Measurements from ENCODE around the gene GOLGA7B. TPM values are rescaled to one million over a fixed set of nuclear protein-coding genes. Genes with fewer than 3 reads are reported as not detected.

GOLGA7B gene
- total and polyA plus RNA-seq, 9 of the 15 experiments (the other 6 are each of a cell fraction or from before 2014, with no cell fraction given) = 0.03 to 0.07 (median 0.04) TPM; not detected in 3

DNA sequence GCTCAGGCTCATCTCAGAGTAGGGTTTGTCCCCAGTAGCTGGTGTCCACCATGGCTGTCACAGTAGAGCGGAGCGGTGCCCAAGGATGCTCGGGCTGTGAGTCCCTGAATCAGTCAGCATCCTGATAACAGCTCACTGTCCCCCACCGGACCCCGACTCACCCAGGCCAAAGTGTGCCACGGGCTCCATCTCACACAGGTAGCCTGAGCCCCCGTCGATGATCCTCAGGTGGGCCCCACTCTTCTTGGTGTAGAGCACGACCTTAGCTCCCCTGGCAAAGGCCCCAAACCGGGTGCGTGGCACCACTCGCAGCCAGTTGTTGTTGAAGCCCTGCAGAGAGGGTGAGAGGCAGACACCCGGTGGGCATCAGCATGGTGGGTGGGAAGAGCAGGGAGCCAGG is 45.4 kb downstream of the GOLGA7B start (continued):
- TF ChIP-seq, protein P1, sequence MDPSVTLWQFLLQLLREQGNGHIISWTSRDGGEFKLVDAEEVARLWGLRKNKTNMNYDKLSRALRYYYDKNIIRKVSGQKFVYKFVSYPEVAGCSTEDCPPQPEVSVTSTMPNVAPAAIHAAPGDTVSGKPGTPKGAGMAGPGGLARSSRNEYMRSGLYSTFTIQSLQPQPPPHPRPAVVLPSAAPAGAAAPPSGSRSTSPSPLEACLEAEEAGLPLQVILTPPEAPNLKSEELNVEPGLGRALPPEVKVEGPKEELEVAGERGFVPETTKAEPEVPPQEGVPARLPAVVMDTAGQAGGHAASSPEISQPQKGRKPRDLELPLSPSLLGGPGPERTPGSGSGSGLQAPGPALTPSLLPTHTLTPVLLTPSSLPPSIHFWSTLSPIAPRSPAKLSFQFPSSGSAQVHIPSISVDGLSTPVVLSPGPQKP (CRISPR knock-in tag; IDR thresholded peaks at IDR 0.05) = no peak
- TF ChIP-seq NONO (IDR thresholded peaks at IDR 0.05; ENCODE audit: low read depth in 2 of 2, low read length in 1 of 2) (no peak), GTF2A2 (tag; IDR thresholded peaks at IDR 0.05) (no peak), OTX1 (CRISPR knock-in tag; IDR thresholded peaks at IDR 0.05) (no peak), ZNF239 (CRISPR knock-in tag; IDR thresholded peaks at IDR 0.05) (no peak), HDAC3 (IDR thresholded peaks at IDR 0.05; ENCODE audit: borderline replicate concordance, partially characterized antibody) (no peak), BCL6 (CRISPR knock-in tag; IDR thresholded peaks at IDR 0.05) (no peak)
- TF ChIP-seq, protein P2, sequence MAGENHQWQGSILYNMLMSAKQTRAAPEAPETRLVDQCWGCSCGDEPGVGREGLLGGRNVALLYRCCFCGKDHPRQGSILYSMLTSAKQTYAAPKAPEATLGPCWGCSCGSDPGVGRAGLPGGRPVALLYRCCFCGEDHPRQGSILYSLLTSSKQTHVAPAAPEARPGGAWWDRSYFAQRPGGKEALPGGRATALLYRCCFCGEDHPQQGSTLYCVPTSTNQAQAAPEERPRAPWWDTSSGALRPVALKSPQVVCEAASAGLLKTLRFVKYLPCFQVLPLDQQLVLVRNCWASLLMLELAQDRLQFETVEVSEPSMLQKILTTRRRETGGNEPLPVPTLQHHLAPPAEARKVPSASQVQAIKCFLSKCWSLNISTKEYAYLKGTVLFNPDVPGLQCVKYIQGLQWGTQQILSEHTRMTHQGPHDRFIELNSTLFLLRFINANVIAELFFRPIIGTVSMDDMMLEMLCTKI (IDR thresholded peaks at IDR 0.05; ENCODE audit: partially characterized antibody) = no peak

DNA sequence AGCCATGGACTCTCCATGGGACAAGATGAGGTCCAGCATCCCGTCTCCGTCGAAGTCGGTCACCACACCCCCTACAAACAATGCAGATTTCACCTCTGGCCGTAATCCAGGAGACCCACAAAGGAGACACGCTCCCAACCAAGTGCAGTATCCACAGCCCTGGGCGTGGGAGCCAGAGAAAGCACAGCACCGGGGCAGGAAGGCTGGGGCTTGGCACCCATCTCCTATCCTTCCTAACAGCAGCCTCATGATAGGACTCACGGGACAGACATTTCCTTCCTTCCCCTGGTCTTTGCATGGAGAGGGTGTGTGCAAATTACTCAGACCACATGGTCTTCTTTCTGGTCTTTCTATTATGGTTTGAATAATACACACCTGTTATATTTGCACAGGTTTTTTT is 46.3 kb downstream of the GOLGA7B start:
- intact Hi-C loops (cut with micrococcal nuclease) = no loop called here
- 0% methylated on average over 3 of the region's 9 CpGs for WGBS (ENCODE audit: insufficient coverage, low coverage, missing lambda C conversion rate)
- TF ChIP-seq, protein P3, sequence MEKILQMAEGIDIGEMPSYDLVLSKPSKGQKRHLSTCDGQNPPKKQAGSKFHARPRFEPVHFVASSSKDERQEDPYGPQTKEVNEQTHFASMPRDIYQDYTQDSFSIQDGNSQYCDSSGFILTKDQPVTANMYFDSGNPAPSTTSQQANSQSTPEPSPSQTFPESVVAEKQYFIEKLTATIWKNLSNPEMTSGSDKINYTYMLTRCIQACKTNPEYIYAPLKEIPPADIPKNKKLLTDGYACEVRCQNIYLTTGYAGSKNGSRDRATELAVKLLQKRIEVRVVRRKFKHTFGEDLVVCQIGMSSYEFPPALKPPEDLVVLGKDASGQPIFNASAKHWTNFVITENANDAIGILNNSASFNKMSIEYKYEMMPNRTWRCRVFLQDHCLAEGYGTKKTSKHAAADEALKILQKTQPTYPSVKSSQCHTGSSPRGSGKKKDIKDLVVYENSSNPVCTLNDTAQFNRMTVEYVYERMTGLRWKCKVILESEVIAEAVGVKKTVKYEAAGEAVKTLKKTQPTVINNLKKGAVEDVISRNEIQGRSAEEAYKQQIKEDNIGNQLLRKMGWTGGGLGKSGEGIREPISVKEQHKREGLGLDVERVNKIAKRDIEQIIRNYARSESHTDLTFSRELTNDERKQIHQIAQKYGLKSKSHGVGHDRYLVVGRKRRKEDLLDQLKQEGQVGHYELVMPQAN (IDR thresholded peaks at IDR 0.05; ENCODE audit: borderline replicate concordance) = no peak
- no peak for TF ChIP-seq MEIS2 (IDR thresholded peaks at IDR 0.05; ENCODE audit: partially characterized antibody)
- no peak for TF ChIP-seq KLF16 (IDR thresholded peaks at IDR 0.05)
- TF ChIP-seq PRPF4 (IDR thresholded peaks at IDR 0.05; ENCODE audit: insufficient read depth, low read depth, low read length, poor library complexity, severe bottlenecking) = no peak
- TF ChIP-seq MAZ (CRISPR knock-in tag; conservative IDR thresholded peaks at IDR 0.05 in 1 of 2, IDR thresholded peaks at IDR 0.05 in 1 of 2) = no peak
- TF ChIP-seq HNRNPH1 (optimal IDR thresholded peaks at IDR 0.05; ENCODE audit: low read depth, low read length) = no peak
- no peak for TF ChIP-seq ZNF431 (CRISPR knock-in tag; IDR thresholded peaks at IDR 0.05)
- TF ChIP-seq, protein P4, sequence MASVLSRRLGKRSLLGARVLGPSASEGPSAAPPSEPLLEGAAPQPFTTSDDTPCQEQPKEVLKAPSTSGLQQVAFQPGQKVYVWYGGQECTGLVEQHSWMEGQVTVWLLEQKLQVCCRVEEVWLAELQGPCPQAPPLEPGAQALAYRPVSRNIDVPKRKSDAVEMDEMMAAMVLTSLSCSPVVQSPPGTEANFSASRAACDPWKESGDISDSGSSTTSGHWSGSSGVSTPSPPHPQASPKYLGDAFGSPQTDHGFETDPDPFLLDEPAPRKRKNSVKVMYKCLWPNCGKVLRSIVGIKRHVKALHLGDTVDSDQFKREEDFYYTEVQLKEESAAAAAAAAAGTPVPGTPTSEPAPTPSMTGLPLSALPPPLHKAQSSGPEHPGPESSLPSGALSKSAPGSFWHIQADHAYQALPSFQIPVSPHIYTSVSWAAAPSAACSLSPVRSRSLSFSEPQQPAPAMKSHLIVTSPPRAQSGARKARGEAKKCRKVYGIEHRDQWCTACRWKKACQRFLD (CRISPR knock-in tag; IDR thresholded peaks at IDR 0.05) = no peak
- no peak for TF ChIP-seq WHSC1 (IDR thresholded peaks at IDR 0.05; ENCODE audit: low read length)

More for the DNA sequence above, 46.3 kb downstream of the GOLGA7B start:
- in situ Hi-C loops (cut with MboI) = no loop called here
- no peak overlapping the region for H2AFZ ChIP-seq (ENCODE audit: low read depth, low read length)
- H3K9ac ChIP-seq (ENCODE audit: insufficient read depth in 1 of 2, low read depth in 2 of 2, low read length in 2 of 2) = no peak overlapping the region
- FAIRE-seq (no peak), ATAC-seq (no peak), DNase-seq (ENCODE audit: extremely low read depth in 1 of 4, low spot score in 3 of 4) (no peak)
- ChIA-PET CTCF (ENCODE audit: low intra/inter-chr PET ratio) (no interaction called here), POLR2A (no interaction called here)
- H4K20me1 ChIP-seq (replicated peaks; ENCODE audit: control insufficient read depth, insufficient read depth, low read length) = no peaks in the 10 kb centered on the region
- no peaks in the 10 kb centered on the region for H3K9me1 ChIP-seq (ENCODE audit: control insufficient read depth, insufficient read depth, low read length)
- no peaks in the 10 kb centered on the region for H3K36me3 ChIP-seq (ENCODE audit: control insufficient read depth, insufficient read depth, low read length)
- no peak overlapping the region for H3K4me3 ChIP-seq
- peaks cover 4 to 6% of the 10 kb centered on the region in 2 experiments; a peak in 2 of 5 replicates for H3K27me3 ChIP-seq (ENCODE audit: control insufficient read depth in 2 of 2, insufficient read depth in 2 of 2, low read length in 2 of 2)
- BruUV-seq (replicated peaks) = no TSS peak
- H3K79me2 ChIP-seq (ENCODE audit: control insufficient read depth, insufficient read depth, low read length) = no peaks in the 10 kb centered on the region
- H3K9me3 ChIP-seq (replicated peaks; ENCODE audit: control insufficient read depth, insufficient read depth, low read depth, low read length) = no peaks in the 10 kb centered on the region
- H3K4me1 ChIP-seq (replicated peaks in 1 of 2; ENCODE audit: control insufficient read depth in 2 of 2, insufficient read depth in 2 of 2, low read length in 2 of 2) = peaks cover 13 to 14% of the 10 kb centered on the region in 2 experiments; a peak in 4 of 5 replicates
- H3K4me2 ChIP-seq (ENCODE audit: insufficient read depth, low read length) = no peak overlapping the region
- H3K27ac ChIP-seq (ENCODE audit: extremely low read depth, low read depth, low read length) = no peak overlapping the region

All from K562 (cell line).